Measurements from ENCODE around the gene B4GALT6.

The B4GALT6 gene

DNA sequence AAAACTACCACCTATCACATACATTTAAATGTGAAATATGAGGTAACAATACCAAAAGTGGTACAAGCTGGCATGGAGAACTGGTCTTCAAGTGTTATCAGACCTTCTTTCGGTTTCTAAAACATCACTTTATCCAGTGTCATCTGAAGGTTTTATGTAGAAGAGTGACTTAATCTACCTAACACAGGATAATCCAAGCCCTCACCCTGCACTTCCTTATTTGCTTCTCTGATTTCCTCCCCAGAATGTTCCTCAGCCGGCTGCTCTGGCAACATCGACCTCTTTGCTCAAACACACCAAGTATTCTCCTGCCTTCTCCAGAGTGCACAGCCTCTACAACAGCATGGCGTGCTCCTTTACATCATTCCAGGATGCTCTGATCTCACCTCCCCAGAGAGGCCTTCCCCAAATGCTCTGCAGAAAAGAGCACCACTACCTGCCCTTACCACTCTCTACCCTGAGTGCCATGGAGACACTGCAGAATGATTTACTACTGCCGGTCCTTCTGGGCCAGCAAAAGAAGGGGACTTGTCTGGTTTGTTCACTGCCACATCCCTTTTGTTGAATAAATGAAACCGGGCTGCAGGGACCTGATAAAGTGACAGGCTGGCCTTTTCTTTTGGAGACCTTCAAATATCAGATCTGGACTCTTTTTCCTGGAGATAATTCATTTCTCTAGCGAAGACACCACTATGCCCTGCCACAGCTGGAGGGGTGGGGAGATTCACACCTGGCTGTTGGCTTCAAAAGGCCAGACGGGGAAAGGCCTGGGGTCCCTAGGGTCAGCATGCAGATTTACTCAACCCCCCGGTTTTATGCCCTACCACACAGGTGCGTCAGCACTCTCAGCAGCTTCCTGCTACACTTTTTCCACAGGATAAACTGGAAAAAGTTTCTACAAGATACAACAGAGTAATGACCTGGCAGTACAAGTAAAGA lies 50.7 kb downstream of the B4GALT6 start:
- no peak for DNase-seq (ENCODE audit: low spot score)

DNA sequence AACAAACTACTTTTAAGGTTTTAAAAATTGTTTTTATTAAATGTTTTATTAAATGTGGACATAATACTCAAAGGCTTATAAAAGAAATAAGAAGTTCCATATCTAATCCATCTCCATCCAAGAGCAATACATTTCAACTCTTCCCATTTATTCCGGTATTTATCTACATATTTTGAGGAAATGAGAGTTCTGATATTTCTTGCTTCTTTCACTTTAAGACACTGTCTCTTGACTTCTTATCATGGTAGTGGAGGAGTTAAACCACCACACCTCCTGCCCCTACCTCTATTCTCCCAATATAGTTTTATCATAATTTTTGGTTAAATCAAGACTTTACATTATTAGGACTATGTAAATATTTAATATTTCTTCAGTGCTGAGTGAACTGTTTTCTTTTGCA lies 52.0 kb downstream of the B4GALT6 start:
- DNase-seq (ENCODE audit: low spot score) = no peak

DNA sequence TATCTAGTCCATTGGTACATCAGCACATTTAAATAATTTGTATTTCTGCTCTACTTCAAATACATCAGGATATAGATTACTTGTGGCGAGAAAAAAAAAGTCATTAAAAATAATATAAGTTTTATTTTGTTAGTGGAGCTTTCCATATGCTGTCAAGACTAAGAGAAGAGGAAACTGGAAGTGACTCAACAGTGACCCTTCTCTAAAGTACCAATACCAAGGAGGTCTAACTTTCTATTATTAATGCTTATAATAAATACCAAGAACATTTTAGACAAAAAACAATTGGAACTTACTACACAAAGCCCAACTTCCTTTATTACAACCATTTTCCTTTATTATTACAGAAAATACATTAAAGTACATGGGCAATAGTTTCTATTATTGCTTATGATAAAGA lies 52.9 kb downstream of the B4GALT6 start:
- DNase-seq (ENCODE audit: low spot score) = no peak

DNA sequence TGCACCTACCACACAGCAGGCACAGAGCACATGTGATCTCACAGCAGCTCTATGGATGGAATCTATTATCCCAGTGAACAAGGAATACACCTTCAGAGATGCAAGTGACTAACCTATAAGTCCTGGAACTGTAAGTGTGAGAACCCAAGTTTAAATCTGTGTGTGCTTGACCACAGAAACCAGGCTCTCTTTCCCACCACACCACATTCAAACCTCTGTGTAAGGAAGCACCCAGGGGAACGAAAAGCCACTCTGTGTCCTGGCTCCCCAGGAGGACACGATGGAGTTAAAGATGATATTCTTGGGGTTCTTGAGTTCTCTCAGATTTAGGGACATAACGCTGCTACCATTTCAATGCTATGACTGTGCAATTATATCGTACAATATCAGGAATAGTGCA lies 53.8 kb downstream of the B4GALT6 start:
- DNase-seq (ENCODE audit: low spot score) = no peak

DNA sequence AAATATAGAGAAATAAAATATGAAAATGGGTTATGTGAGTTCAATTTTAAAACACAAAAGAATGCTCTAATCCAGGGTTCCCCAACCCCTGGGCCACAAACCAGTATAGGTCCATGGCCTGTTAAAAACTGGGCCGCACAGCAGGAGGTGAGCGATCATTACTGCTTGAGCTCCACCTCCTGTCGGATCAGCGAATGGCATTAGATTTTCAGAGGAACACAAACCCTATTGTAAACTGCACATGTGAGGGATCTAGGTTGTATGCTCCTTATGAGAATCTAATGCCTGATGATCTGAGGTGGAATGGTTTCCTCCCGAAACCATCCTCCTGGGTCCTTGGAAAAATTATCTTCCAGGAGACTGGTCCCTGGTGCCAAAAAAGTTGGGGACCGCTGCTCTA lies 58.0 kb downstream of the B4GALT6 start:
- no peak for DNase-seq (ENCODE audit: low spot score)

DNA sequence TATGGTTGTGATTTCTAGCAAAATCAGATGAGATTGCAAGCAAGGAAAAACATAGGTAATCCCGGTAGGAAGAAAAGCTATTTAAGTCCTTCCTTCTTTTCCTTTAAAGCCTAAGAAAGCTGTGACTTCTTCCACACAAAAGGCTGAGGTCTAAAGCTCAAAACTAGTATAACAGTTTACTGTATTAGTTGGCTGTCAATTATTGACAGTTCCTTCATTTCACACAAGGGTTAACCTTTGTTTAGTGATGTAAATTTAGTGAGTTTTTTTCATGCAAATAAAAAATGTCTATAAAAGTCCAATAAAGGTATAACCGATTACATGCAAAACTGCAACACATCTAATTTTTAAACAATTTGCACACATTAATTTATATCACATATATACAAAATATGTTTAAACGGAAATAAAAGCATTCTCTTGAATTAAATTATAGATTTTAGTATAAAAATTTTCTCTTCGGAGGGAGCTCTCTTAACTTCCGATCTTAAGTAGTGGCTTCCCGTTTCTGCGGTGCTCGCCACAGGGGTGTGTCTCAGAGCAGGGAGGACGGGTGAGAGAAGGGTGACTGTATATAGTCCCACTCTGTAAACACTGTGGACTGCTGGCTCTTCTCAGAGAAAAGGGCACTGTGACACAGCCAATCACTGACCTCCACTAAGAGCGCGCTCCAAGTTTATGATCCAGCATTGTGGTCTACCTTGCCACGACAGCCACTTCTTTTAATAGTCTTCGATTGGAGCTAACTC lies 59.3 kb downstream of the B4GALT6 start:
- DNase-seq (ENCODE audit: low spot score) = no peak

DNA sequence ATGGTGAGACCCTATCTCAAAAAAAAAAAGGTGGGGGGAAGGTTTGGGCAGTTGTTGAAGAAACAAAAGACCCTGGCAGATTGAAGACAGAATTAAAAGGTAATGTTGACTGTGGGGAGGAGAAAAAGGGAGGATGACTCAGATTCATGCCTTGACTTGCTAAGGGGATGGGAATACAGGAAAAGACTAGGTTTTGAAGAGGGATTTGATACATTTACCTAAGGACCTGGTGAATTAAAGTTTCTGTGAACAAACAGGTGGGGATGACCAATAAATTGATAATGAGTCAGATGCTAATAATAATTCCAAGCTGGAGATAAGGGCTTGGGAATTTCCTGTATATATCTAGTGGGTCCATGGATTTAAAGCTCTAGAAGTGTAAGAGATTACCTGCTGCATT lies 65.1 kb downstream of the B4GALT6 start:
- no peak for DNase-seq (ENCODE audit: low spot score)

DNA sequence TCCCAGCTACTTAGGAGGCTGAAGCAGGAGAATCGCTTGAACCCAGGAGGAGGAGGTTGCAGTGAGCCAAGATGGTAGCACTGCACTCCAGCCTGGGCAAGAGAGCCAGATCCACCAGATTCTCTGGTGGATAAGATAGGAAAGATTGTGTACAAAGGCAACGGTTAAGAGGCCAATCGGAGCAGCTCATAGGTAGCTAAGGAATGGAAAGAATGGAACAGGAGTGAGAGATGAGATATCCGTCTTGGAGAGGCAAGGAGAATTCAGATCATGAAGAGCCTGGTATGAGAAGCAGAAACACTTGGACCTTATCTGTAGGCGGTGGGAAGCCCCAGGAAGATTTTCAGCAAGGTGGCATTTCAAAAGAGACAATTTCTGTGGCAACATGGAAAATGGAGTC lies 65.6 kb downstream of the B4GALT6 start:
- no peak for DNase-seq (ENCODE audit: low spot score)

DNA sequence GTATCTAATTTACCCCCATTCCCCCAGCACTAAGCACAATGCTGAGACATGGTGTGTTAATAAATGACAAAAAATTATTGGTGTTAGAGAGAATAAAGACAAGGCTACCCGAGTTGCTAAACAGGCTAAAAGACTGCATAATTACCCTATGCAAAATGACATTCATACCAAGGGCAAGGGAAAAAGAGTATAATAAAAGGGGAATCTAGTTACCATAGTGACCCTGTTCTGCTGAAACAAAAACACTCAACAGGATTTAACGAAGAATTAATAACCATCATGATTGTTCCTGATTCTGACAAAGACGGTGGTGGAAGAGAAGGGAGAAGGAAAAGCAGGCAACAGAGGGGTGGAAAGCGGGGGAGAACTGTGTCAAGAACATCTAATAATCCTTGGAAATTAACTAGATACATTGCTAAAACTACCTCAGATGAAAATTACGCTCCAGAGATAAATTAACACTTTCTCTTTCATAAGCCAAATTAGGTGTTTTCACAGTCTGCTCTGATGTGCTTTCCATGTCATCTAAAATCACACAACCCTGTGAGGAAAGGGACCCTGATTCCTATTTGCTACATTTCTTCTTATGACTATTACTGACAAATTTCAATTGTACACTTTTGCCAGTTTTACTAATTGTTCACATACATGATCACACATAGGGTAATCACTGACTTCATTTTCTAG lies 67.2 kb downstream of the B4GALT6 start:
- no peak for DNase-seq (ENCODE audit: low spot score)

DNA sequence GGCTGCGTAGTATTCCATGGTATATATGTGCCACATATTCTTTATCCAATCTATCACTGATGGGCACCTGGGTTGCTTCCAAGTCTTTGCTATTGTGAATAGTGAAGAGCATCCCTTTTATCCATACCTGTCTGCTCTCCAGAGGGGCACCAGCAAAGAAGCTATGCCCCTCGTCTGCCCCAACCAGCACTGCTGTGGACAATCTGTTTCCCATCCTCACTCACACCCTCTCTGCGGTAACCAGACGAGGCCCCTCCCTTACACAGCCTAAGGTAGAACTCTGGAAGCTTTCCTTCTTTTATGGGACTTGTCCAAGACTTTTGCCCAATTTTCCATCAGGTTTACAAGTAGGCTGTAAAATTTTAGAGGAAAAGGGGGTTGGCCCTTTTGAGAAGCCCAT lies 67.8 kb downstream of the B4GALT6 start:
- no peak for DNase-seq (ENCODE audit: low spot score)

DNA sequence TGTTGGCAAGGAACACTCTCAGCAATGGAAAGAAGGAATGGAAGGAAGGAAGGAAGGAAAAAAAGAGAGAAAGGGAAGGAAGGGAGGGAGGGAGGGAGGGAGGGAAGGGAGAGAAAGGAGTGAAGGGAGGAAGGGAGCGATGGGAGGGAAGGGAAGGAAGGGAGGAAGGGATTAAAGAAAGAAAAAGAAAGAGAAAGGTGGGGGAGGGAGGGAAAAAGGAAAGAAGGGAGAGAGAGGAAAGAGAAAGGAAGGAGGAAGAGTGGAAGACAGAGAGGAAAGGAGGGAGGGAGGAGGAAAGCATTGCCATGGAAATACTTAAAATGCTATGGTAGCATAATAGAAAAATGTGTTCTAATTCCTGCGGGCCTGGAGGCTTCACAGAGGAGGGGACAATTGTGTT lies 70.3 kb downstream of the B4GALT6 start:
- DNase-seq (ENCODE audit: low spot score) = no peak

DNA sequence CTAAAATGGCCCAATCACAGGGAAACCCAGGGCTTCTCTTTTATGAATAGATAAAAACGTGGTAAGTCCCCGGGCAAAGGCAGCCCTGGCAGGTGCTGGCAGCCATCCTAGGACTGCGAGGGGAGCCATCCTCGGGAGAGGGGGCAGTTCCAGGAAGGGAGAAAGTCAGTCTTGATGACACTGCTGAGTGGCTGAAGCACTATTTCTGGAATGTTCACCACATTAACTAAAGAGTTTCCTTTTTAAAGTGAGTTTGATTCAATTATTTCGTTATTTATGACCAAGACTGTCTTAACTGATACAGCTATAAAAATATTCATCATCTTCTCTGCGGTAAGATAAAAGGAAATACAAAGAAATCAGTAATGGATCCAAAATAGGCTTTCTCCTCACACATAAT lies 72.3 kb downstream of the B4GALT6 start:
- no peak for DNase-seq (ENCODE audit: low spot score)

DNA sequence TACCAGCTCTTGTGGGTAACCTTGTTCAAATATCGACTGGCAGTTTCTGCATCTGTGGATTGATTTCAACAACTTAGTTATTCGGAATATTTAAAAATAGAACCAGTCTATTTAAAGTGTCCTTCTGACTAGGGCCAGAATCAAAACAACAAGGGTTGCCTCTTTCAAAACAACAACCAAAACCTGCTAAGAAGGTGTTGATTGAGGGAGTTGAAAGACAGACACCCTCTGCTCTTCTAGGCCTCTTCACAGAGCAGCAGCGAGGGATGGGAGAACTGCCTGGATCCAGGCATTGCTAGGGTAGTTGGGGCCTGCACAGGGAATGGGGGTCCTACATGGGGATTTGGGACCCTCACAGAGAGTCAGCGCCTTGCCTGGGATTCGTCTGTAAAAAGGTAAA lies 72.9 kb downstream of the B4GALT6 start:
- DNase-seq (ENCODE audit: low spot score) = no peak

DNA sequence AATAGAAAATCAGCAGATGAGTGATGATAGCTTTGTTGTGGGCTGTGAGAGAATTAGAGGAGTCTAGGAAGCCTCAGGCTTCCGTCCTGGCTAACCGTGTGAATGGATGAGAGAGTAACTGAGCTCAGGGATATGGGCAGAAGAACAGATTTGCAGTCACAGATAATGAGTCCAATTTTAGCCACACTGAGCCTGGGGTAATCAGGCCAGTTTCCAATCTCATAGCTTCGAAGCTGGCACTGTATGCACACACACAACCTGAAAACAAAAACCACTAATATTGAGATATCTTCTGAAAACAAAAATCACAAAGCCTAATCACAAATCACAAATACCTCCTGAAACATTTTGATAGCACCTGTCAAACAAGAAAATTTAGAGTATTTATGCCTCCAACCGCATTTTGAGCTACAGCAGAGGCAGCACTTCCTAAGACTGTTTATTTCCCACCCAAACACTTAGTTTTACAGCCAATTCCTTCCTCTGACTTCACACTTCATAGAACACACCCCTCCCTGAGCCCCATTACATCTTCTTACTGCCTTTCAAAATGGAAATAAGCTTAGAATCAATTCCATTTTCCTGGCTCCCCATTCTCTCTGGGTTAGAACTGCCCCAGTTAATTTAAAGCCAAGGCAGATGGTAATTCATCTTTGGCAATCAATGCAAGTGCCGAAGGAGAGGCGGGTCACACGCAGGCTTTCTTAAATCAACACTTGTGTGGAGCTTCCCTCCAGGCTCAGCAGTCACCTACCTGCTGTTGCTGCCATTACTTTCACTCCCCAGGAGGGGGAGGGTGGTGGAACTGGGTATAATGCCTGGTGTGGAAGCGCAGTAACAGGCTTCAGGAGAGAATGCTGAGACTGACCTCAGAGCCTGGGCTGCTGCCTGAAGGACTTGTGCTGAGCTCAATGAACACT lies 73.8 kb downstream of the B4GALT6 start:
- no peak for DNase-seq (ENCODE audit: low spot score)

DNA sequence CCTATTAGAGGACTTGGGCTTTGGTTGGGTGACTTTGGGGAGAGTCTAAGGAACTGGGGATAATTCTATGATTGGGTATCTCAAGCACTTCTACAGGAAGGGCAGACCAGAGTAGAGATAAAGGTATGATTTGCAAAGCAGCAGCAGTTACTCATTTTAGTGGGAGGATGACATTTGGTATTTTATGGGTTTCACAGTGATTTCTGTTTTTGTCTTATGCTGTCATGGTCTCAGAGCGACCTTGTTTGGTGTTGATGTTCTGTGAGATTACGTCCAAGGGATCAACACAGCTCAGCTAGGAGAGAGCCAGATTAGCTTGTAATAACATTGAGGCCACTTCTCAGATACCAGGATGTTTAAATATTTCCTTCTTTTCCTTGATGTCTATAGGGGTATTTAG lies 74.5 kb downstream of the B4GALT6 start:
- DNase-seq (ENCODE audit: low spot score) = no peak

DNA sequence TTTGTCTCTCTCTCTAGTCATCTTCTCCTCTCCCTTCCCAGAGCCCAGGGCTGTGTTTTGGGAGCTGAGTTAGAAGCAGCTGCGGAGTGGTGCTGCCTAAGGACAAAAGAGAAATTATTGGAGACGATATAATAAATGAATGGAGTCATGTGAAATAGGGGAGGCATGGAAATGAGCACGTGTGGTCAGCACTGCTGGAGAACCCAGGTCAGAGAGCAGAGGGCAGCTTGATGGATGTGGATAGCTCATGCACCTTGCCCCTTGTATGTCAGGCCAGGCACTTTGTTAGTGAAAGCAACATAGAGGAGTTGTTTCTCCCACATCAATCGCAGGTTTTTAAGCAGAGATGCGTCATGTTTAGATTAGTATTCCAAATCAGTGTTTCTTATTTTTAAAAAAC lies 77.0 kb downstream of the B4GALT6 start:
- DNase-seq (ENCODE audit: low spot score) = no peak

DNA sequence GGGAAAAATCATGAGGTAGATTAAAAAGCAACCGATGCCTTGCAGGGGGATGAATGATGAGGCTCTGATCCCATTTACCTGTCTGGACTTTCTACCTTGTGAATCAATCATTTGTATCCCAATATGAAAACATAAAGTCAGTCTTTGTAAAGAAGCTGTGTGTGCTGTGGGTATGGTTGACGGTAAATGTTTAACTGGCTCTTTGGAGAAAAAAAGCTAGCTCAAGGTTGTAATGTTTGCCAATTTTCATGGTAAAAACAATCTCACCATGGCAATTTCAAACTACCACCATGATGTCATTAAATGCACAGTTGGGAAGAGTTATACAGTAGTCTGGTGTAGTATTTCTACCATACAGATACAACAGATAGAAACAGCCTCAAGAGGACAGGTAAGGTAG lies 78.1 kb downstream of the B4GALT6 start:
- DNase-seq (ENCODE audit: low spot score) = no peak

DNA sequence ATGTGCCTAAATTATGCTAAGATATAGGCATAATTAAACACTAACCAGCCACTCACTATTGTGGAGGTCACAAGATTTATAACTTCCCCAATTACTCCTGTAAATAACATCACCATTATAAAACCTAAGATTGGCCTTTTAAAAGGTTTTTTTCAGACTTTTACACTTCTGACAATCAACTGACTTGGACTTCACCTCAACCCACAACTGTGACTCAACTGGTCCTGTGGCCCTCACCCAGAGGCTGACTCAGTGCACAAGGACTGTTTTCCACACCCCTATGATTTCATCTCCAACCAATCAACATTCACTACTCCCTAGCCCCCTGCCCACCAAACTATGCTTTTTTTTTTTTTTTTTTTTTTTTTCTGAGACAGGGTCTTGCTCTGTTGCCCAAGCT lies 81.1 kb downstream of the B4GALT6 start:
- DNase-seq (ENCODE audit: low spot score) = no peak

DNA sequence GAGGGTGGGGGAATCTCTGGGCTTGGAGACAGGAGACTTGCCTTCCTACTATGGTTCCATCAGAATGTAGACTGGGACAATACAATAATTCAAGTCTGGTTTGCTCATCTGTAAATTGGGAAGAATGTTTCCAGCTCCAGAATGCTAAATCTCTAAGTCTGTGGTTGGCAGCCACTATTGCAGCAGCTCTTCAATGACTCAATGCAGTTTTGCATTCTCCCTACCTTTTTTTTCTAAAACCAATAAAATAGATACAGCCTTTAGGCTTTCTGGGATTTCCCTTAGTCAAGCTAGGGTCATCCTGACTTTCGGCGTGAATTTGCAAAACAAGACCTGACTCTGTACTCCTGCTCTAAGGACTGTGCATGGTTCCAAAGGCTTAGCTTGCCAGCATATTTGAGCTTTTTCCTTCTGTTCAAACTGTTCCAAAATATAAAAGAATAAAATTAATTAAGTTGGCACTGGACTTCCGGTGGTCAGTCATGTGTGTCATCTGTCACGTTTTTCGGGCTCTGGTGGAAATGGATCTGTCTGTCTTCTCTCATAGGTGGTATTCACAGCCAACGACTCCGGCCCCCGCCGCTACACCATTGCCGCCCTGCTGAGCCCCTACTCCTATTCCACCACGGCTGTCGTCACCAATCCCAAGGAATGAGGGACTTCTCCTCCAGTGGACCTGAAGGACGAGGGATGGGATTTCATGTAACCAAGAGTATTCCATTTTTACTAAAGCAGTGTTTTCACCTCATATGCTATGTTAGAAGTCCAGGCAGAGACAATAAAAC lies 86.2 kb downstream of the B4GALT6 start:
- DNase-seq (ENCODE audit: low spot score) = no peak

DNA sequence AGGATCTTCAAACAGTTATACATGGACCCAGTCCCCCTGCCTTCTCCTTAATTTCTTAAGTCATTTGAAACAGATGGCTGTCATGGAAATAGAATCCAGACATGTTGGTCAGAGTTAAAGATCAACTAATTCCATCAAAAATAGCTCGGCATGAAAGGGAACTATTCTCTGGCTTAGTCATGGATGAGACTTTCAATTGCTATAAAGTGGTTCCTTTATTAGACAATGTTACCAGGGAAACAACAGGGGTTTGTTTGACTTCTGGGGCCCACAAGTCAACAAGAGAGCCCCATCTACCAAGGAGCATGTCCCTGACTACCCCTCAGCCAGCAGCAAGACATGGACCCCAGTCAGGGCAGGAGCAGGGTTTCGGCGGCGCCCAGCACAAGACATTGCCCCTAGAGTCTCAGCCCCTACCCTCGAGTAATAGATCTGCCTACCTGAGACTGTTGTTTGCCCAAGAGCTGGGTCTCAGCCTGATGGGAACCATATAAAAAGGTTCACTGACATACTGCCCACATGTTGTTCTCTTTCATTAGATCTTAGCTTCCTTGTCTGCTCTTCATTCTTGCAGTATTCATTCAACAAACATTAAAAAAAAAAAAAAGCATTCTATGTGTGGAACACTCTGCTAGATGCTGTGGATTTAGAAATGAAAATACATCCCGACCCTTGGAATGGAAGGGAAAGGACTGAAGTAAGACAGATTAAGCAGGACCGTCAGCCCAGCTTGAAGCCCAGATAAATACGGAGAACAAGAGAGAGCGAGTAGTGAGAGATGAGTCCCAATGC lies 88.1 kb downstream of the B4GALT6 start:
- DNase-seq (ENCODE audit: low spot score) = no peak

Data from left forelimb (tissue), 1 donor.